Kidney epithelial cell (primary cell): ENCODE measurements around the gene TRRAP. TPM values are rescaled to one million over a fixed set of nuclear protein-coding genes. Genes with fewer than 3 reads are reported as not detected.

Experiments used
- DNase-seq: peaks from one replicate; pipeline ENCODE4 v3.0.0-alpha.2; 2010; ENCODE audit warnings: low read depth
- H3K27me3 ChIP-seq: 2 replicates; pipeline ENCODE4 v1.6.0; 2011; ENCODE audit warnings: low read length; ENCODE audit not compliant: control insufficient read depth, insufficient read depth
- H3K36me3 ChIP-seq: 2 replicates; pipeline ENCODE4 v1.5.1; 2011; ENCODE audit warnings: low read length; ENCODE audit not compliant: control insufficient read depth, insufficient read depth
- H3K4me3 ChIP-seq: 2 replicates; pipeline ENCODE4 v1.5.1; 2011; ENCODE audit warnings: low read depth, mild to moderate bottlenecking, control low read depth, low read length
- total RNA-seq: library from RNA; depleted of rRNA; stranded (reverse); fragments of >200 nt; gene quantifications from 2 replicates; pipeline ENCODE4 v1.2.3, GENCODE V29; 2015
- TF ChIP-seq, protein P1 (sequence below): IDR thresholded peaks from 2 replicates; pipeline ENCODE4 v1.5.1; 2011; ENCODE audit warnings: mild to moderate bottlenecking, moderate library complexity, low read length, control low read depth, inconsistent platforms; ENCODE audit not compliant: insufficient read depth, poor library complexity, severe bottlenecking

The TRRAP gene
- total RNA-seq, 1 donor from 2014 or later, result 35.1 TPM

DNA sequence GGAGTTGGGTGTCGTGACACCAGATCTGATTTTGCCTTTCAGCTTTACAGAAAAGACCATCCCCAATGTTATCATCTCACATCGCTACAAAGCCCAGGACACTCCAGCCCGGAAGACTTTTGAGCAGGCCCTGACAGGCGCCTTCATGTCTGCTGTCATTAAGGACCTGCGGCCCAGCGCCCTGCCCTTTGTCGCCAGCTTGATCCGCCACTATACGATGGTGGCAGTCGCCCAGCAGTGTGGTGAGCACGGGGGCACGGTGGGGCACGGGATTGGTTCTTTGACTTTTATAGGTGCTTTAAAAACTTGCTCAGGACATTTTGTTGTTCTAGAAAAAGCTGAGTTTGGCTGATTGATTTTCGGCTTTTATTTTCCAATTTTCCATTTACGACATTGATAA is 48.8 kb downstream of the TRRAP start:
- no peak for DNase-seq
- H3K27me3 ChIP-seq, result no peaks in the 10 kb centered on the region
- TF ChIP-seq, protein P1, sequence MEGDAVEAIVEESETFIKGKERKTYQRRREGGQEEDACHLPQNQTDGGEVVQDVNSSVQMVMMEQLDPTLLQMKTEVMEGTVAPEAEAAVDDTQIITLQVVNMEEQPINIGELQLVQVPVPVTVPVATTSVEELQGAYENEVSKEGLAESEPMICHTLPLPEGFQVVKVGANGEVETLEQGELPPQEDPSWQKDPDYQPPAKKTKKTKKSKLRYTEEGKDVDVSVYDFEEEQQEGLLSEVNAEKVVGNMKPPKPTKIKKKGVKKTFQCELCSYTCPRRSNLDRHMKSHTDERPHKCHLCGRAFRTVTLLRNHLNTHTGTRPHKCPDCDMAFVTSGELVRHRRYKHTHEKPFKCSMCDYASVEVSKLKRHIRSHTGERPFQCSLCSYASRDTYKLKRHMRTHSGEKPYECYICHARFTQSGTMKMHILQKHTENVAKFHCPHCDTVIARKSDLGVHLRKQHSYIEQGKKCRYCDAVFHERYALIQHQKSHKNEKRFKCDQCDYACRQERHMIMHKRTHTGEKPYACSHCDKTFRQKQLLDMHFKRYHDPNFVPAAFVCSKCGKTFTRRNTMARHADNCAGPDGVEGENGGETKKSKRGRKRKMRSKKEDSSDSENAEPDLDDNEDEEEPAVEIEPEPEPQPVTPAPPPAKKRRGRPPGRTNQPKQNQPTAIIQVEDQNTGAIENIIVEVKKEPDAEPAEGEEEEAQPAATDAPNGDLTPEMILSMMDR, result no peak
- no peak overlapping the region for H3K4me3 ChIP-seq
- peaks cover 4% of the 10 kb centered on the region for H3K36me3 ChIP-seq

DNA sequence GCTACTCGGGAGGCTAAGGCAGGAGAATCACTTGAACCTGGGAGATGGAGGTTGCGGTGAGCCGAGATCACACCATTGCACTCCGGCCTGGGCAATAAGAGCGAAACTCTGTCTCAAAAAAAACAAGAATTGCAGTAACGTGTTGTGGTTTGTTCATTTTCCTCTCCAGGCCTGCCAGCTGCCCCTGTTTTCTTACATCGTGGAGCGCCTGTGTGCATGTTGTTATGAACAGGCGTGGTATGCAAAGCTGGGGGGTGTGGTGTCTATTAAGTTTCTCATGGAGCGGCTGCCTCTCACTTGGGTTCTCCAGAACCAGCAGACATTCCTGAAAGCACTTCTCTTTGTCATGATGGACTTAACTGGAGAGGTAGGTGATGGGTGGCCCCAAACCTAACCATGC is 52.1 kb downstream of the TRRAP start:
- DNase-seq, result no peak
- Histone ChIP-seq H3K4me3 (no peak overlapping the region), H3K36me3 (peaks cover 4% of the 10 kb centered on the region), H3K27me3 (no peaks in the 10 kb centered on the region)
- TF ChIP-seq, protein P1, result no peak

DNA sequence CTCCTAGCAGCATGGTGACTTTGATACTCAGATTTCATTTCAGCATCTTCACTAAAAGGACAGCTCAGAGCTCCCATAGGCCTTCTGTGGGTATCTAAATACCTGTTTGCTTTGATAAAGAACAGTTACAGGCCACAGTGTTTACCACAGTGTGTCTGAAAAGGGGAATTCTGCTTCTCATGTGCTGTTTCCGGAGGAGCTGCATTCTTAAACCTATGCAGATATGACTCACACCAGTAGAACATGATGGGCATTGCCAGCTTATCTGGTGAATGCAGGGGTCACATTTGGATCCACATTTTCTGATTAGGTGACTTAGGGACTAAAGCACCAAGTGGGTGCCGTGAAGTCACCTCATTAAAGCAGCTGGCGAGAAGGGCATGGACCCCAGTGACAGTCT is 52.6 kb downstream of the TRRAP start:
- TF ChIP-seq, protein P1, result no peak
- Histone ChIP-seq H3K4me3 (no peak overlapping the region), H3K36me3 (peaks cover 4% of the 10 kb centered on the region), H3K27me3 (no peaks in the 10 kb centered on the region)
- no peak for DNase-seq

DNA sequence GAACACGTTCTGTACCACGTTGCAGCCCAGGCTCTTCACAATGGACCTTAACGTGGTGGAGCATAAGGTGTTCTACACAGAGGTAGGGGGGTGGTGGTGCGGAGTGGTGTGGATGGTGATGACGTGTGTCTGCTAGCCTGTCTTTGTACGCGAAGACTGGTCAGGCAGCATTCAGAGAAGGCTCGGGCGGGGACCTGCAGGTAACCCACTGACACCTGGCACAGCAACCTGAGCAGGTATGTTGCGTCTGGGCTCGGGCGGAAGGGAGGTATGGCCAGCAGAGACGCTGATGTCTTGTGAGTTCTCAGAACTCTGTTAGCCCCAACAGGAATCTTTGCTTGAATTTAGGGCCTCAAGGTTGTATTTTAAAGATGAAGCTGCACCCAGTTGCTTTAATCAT is 55.0 kb downstream of the TRRAP start:
- H3K27me3 ChIP-seq, result no peaks in the 10 kb centered on the region
- peaks cover 2% of the 10 kb centered on the region for H3K36me3 ChIP-seq
- no peak overlapping the region for H3K4me3 ChIP-seq
- TF ChIP-seq, protein P1, result no peak
- no peak for DNase-seq

DNA sequence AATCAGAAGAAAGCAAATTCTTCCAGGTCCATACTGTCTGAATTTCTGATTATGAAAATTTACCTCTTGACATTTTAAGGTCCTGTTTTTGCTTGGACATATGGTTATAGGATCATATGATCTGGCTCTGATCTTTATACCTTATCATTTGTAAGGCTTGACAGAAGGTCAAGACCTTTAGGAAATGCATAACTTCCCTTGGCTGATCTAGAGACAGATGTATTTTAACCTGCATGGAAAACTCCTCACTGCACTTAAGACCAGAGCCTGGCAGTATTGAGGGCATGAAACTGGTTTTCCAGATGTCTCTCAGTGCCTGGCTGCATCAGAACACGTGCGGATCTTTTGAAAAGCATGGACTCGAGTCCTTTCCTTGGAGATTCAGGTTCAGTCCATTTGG is 55.9 kb downstream of the TRRAP start:
- Histone ChIP-seq H3K36me3 (peaks cover 2% of the 10 kb centered on the region), H3K4me3 (no peak overlapping the region), H3K27me3 (no peaks in the 10 kb centered on the region)
- DNase-seq, result no peak
- TF ChIP-seq, protein P1, result no peak

DNA sequence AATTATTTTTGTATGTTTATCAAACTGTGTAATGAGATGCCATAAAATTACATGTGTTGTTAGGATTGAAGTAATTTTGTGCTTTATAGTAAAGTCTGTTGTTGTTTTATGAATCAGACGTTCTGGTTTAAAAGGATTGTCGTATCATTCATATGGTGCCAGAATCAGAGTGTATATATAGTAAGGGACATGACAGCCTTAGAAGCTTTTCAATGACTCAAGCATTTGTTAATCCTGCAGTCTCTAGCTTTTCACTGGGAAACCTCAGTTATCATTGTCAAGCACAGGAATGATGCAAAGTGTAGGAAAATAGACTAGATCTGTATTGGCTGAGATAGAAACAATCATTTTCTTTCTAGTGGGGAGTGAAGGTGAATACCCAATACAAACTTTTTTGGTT is 57.5 kb downstream of the TRRAP start:
- Histone ChIP-seq H3K36me3 (peaks cover 2% of the 10 kb centered on the region), H3K27me3 (no peaks in the 10 kb centered on the region), H3K4me3 (no peak overlapping the region)
- no peak for DNase-seq
- TF ChIP-seq, protein P1, result no peak
